ENCODE measurements around the gene NDUFS7. TPM values are rescaled to one million over a fixed set of nuclear protein-coding genes. Genes with fewer than 3 reads are reported as not detected.

NDUFS7 gene
- total RNA-seq, 1 experiment from 2014 or later = 83.9 TPM

DNA sequence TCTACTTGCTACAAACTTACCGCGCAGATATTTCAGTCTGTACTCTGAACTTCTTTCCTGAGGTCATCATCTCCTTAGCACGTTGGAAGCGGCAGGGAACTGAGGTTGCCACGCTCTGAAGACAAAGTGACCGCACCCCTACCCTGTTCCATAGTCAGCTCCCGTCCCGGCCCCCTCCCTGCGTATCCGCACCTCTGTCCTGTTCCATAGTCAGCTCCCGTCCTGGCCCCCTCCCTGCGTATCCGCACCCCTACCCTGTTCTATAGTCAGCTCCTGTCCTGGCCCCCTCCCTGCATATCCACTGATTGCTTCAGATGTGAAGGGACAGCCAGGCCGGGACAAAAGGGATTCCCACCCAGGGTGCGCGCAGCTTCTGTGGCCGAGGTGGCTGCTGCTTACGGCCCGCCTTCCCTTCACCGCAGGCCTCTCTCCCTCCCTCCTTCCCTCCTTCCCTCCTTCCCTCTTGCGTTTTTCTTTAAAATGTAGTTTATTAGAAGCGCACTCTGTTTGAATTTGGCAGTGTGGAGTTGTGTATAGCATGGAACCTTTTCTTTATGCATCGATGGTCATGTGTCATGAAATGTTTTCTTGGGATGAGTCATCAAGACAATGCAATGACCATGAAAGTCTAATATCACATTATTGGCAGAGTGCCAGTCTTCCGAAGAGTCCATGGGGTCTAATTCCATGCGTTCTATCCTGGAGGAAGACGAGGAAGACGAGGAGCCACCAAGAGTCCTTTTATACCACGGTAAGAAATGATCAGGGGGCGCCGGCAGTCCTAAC lies 21.9 kb upstream of the NDUFS7 start:
- H3K18ac ChIP-seq (ENCODE audit: insufficient read length, low read depth, low read length) = no peak overlapping the region

More for the DNA sequence above, 21.9 kb upstream of the NDUFS7 start:
- WGBS (ENCODE audit: extremely low coverage, insufficient read length, low lambda C conversion rate) = no CpG with 5 or more reads among the region's 30 CpGs
- H3K9me3 Mint-ChIP-seq = no peaks in the 10 kb centered on the region
- H3K27ac ChIP-seq (ENCODE audit: insufficient read length, low read depth, low read length) = no peak overlapping the region
- TF ChIP-seq, protein P1, sequence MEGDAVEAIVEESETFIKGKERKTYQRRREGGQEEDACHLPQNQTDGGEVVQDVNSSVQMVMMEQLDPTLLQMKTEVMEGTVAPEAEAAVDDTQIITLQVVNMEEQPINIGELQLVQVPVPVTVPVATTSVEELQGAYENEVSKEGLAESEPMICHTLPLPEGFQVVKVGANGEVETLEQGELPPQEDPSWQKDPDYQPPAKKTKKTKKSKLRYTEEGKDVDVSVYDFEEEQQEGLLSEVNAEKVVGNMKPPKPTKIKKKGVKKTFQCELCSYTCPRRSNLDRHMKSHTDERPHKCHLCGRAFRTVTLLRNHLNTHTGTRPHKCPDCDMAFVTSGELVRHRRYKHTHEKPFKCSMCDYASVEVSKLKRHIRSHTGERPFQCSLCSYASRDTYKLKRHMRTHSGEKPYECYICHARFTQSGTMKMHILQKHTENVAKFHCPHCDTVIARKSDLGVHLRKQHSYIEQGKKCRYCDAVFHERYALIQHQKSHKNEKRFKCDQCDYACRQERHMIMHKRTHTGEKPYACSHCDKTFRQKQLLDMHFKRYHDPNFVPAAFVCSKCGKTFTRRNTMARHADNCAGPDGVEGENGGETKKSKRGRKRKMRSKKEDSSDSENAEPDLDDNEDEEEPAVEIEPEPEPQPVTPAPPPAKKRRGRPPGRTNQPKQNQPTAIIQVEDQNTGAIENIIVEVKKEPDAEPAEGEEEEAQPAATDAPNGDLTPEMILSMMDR (conservative IDR thresholded peaks at IDR 0.05) = no peak
- H4K91ac ChIP-seq (ENCODE audit: insufficient read length, low read depth, low read length) = no peak overlapping the region
- no peaks in the 10 kb centered on the region for H3K79me1 ChIP-seq (ENCODE audit: insufficient read depth, low read depth, low read length, poor library complexity, severe bottlenecking)
- H2BK20ac ChIP-seq (ENCODE audit: low read depth, low read length, poor library complexity, severe bottlenecking) = no peak overlapping the region
- no peak overlapping the region for H2BK15ac ChIP-seq (ENCODE audit: low read depth, low read length)
- H3K27ac Mint-ChIP-seq = peak overlapping the region in 1 of 3 experiments; percentile 29; a peak in 1 of 7 replicates
- no peaks in the 10 kb centered on the region for H3K4me1 ChIP-seq (ENCODE audit: insufficient read depth, low read length)
- H3K23me2 ChIP-seq (ENCODE audit: insufficient read length, low read depth, low read length, poor library complexity, severe bottlenecking) = peaks cover 7% of the 10 kb centered on the region
- H2AK5ac ChIP-seq (ENCODE audit: insufficient read length, low read length) = no peak overlapping the region
- no peak overlapping the region for H2BK120ac ChIP-seq (ENCODE audit: low read depth, low read length, poor library complexity, severe bottlenecking)
- DNase-seq = no peak
- H3K4me1 Mint-ChIP-seq = peaks cover 38 to 49% of the 10 kb centered on the region in 2 experiments
- no peak overlapping the region for H4K8ac ChIP-seq (replicated peaks; ENCODE audit: insufficient read length, low read depth, low read length)
- no peaks in the 10 kb centered on the region for H3K79me2 ChIP-seq (ENCODE audit: insufficient read depth, low read length)
- no peak overlapping the region for H3K56ac ChIP-seq (ENCODE audit: insufficient read length, low read depth, low read length)
- no peak overlapping the region for H2BK12ac ChIP-seq (ENCODE audit: insufficient read length, low read depth, low read length)
- H2BK5ac ChIP-seq (ENCODE audit: insufficient read length, low read length) = no peak overlapping the region
- H4K5ac ChIP-seq (ENCODE audit: insufficient read length, low read depth, low read length) = no peak overlapping the region
- no peak overlapping the region for H3K9ac ChIP-seq (ENCODE audit: extremely low read depth, insufficient read length, low read length)
- H3K4ac ChIP-seq (ENCODE audit: low read depth, low read length) = no peak overlapping the region
- no peak overlapping the region for H3T11ph ChIP-seq (ENCODE audit: low read length)
- no peak overlapping the region for H3K4me2 ChIP-seq (ENCODE audit: insufficient read depth, insufficient read length, low read length)
- peaks cover 28 to 97% (median 89%) of the 10 kb centered on the region in 3 experiments for H3K36me3 Mint-ChIP-seq (ENCODE audit: insufficient read depth in 1 of 3, low read depth in 3 of 3)
- no peak overlapping the region for H3K4me3 Mint-ChIP-seq
- no peak overlapping the region for H3K23ac ChIP-seq (ENCODE audit: insufficient read length, low read depth, low read length)
- no peaks in the 10 kb centered on the region for H3K27me3 ChIP-seq (ENCODE audit: insufficient read depth, low read length)
- H2AFZ ChIP-seq (ENCODE audit: low read length) = no peak overlapping the region
- no peak overlapping the region for H3K14ac ChIP-seq (ENCODE audit: insufficient read depth, low read length)
- H3K27me3 Mint-ChIP-seq (ENCODE audit: low read depth) = no peaks in the 10 kb centered on the region
- no peaks in the 10 kb centered on the region for H3K9me3 ChIP-seq (ENCODE audit: control insufficient read depth, low read depth, low read length)
- H4K20me1 ChIP-seq (ENCODE audit: control insufficient read depth, insufficient read depth, insufficient read length) = peaks cover 2% of the 10 kb centered on the region
